Stimulated activated CD4-positive, alpha-beta T cell treated with anti-CD3 and anti-CD28 coated beads, Interleukin-12 subunit alpha, Interleukin-12 subunit beta, amount 100 ng/mL, for 24 hours (primary cell): ENCODE data around the gene IMPA2.
"Not testable (repeated sequence)": the region's sequence is repeated elsewhere in the genome, so short reads cannot be mapped to it uniquely, and the experiment has no call there.

Source experiments
- DNase-seq, 2 experiments: peaks; one replicate each; pipeline ENCODE4 v3.0.0-alpha.2; 2020; ENCODE audit warnings: low read depth in 2 of 2

IMPA2 gene

DNA sequence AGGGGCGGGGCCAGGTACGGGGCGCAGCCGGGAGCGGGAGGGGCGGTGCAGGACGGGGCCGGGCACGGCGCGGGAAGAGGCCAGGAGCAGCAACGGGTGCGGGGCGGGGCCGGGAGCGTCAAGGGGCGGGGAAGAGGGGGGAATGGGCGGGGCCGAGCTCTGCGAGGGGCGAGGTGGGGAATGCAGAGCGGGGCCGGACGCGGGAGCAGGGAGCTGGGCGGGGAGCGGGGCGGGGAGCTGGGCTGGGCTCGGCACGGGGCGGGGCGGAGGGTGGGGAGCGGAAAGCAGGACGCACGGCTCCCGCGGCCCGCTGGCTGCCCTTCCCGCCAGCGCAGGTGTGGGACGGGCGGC lies at the start of gene IMPA2:
IMPA2 (plus strand) TSS at position 316 of the 351 bp plus-strand sequence. CDS start 163 bp downstream, outside the sequence.
- no peak for DNase-seq

GRCh38 chr18:11932393-11932792 lies 48.9 kb upstream of the IMPA2 start:
- no peak for DNase-seq

- peak; percentile 48 to 73 for DNase-seq
Observed at GRCh38 chr18:11937874-11938478, 43.3 kb upstream of the IMPA2 start.

GRCh38 chr18:11940956-11941355 lies 40.4 kb upstream of the IMPA2 start:
- DNase-seq: no peak

DNA sequence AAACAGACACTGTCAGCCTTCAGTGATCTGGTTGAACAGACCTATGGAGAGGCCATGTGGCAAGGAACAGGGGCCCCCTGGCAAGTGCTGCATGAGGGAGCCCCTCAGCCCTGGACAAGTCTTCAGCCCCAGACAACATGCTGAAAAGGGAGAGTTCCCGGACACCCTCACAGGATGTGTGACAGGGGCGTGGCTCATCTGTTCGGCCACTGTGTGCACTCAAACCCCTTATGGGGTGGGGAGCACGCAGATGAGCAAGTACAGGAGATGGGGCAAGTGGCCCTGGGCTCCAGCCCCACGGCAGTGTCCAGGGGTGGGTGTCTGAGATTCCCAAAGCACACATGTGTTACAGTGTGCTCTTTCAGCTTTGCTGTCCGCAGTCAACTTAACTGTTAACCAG lies 37.8 kb upstream of the IMPA2 start:
- DNase-seq: no peak

GRCh38 chr18:11944252-11944651 lies 37.1 kb upstream of the IMPA2 start:
- no peak for DNase-seq

DNA sequence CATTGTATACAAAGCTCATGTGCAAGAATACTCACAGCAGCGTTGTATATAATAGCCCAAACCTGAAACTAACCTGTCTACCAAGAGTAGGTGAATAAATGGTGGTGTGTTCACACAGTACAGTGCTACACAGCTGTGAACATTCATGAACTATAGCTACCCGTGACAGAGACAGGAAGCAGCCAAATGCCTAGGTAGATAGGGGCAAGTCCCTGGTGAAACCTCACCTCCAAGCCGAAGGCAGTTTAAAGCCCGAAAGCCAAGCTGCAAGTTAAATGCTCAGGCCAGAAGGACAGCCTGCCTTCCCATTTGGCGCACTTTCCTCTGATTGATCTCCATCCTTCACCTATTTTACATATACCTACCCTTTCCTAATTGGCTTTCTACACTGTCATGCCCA lies 36.5 kb upstream of the IMPA2 start:
- no peak for DNase-seq

DNA sequence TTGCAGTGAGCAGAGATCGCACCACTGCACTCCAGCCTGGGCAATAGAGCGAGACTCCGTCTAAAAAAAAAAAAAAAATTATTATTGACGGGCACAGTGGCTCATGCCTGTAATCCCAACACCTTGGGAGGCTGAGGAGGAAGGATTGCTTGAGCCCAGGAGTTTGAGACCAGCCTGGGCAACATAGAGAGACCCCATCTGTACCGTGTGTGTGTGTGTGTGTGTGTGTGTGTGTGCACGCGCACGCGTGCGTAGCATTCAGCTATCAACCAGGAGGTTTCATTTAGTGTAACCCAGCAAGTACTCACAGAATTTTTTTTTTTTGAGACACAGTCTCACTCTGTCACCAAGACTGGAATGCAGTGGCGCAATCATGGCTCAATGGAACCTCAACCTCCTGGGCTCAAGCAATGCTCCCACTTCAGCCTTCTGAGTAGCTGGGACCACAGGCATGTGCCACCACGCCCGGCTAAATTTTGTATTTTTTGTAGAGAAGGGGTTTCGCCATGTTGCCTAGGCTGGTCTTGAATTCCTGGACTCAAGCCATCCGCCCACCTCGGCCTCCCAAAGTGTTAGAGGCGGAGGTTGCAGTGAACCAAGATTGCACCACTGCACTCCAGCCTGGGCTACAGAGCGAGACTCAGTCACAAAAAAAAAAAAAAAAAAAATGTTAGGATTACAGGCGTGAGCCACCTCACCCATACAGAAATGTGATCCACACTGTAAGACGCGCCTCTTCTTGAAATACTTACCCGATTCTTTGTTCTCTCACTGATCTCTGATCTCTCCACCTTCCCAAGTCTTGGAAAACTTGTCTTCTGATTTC lies 35.3 kb upstream of the IMPA2 start:
- DNase-seq: not testable (repeated sequence)

DNA sequence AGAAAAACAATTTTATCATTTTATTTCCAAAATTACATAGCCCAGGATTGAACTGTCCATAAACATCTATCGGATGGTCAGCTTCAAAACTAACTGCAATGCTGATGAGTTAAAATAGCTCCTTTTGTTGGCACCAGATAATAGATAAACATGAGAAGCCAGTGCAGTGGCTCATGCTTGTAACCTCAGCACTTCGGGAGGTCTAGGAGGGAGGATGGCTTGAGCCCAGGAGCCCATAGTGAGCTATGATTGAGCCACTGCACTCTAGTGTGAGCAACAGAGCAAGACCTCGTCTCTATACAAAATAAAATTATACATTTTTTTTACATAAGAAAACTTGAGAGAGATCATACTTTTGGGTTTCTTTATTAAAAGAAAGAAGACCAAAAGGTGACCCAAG lies 34.6 kb upstream of the IMPA2 start:
- no peak for DNase-seq

DNA sequence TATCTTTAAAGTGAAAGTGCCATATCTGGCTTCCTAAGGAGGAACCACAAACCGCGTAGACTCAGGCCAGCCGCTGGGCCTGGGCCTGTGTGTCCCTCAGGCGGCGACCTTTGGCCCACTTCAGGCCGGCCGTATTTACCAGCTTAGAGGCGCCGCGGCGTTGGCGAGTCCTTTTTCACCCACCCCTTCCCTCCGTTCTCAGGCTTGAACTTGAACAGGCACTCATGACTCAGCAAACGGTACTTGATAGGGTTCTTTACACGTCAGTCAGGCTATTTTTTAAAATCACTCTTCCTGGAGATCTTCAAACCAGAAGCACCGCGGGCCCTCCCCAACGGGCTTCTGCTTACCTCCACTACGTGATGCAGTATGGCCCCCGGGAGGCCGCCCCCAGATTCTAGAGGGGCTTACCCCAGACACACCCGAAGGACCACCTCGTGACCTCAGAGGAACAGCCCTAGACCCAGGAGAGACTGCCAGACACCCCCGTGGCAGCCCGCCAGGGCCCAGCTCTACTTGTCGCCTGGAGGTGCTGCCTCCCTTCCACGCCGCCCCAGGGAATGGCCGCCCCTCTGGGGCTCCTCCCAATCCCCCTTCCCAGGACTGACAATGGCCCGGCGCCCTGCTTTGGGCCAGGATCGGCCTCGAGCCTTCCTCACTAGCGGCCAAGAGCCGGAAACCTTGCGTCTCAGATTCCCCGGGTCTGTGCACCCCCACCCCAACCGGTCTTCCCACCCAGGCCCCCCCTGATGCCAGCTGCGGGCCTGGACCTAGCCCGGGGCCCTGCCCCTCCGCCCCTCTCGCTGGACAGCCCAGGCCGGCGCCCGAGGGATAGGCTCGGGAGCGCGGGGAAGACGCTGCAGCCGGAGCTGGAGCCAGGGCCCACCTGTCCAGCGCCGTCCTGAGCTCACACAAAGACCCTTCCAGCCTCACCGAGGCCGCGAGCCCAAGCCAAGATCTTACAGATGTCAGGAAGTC lies 33.8 kb upstream of the IMPA2 start:
- DNase-seq: peak; percentile 38 to 47

- no peak for DNase-seq
Observed at GRCh38 chr18:11948852-11949523, 32.3 kb upstream of the IMPA2 start.

DNA sequence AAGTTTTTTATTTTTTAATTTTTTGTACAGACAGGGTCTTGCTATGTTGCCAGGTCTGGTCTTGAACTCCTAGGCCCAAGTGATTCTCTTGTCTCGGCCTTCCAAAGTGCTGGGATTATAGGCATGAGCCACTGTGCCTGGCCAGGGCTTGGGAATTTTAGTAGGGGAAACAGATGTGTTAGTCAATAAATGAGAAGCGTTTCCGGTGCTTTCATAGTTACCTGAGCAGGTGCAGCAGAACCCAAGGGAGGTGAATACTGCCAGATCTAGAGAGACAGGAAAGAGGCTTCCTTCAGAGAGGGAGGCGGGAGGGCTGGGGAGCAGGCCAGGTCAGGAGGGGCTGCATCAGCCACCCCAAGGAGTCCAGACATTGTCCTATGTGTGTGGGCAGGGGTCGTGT lies 30.5 kb upstream of the IMPA2 start:
- no peak for DNase-seq

DNA sequence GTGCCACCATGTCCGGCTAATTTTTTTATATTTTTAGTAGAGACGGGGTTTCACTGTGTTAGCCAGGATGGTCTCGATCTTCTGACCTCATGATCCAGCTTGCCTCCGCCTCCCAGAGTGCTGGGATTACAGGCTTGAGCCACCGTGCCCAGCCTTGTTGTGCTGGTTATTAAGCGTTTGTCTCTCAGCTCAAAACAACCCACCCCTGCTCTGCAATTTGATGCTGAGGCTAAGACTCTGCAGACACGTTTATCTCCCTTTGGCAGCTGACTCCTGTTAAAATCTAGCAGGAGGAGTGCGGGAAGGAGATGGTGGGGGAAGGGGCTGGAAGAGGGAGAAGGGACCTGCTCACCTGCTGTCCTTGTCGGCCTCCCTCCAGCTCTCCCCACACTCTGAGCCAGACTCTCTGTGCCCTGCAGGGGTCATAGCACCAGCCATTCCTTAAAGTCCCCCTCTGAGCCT lies 29.9 kb upstream of the IMPA2 start:
- DNase-seq: no peak

DNA sequence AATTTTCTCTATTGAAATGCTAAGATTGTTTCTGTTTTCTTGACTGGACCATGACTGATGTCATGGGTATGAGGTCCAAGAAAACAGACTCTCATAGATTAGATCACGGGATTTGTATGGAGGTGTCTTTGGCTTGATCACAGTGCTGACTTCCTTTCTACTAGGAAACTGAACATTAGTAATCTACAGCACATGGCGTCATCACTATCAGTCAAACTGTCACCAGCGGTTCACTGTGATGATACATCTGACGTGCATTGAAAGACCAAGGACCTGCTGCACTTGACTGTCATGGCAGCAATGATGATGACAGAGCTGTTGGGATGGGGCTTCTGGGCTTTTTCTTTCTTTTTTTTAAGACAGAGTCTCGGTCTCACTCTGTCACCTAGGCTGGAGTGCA lies 28.2 kb upstream of the IMPA2 start:
- DNase-seq: no peak

- no peak for DNase-seq
Observed at GRCh38 chr18:11955239-11956029, 25.9 kb upstream of the IMPA2 start.

DNA sequence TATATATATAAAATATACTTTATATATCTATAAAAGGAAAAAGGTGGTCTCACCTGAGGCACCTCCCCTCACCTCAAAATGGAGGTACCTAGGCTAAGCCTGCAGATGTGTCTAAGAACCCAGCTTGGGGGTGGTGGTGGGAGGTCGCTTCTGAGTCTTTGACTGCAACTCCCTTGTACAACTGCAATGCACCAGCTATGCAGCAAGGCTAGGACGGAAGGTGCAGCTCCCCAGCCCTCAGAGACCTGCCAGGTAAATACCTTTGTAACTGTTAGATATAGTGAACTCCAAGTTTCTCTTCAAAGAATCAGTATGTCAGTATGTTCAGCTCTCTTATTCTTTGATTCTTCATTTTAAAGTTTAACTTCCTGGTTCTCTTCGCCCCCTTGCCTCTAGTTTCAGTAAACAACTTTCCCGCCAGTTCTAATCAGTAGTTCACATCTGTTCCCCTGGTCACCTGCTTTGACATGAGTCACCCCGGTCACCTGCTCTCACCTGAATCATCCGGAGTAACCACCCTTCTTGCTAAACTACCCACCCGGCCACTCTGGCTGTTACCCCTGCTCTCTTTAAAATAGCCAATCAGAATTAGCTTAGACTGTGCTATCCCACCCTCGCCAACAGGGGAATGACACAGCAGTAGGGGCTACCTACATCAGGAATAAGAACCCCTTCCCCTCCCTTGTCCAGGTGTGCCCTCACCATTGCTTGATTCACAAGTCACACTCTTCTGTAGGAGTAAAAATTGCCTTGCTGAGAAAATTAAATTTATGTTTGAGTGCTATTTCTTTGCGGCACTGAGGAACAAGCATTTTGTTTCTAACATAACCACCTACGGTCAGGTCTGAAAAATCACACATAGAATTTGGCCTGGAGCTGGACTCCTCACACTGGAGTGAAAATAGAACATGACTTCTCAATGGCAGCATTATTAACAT lies 24.7 kb upstream of the IMPA2 start:
- no peak for DNase-seq

DNA sequence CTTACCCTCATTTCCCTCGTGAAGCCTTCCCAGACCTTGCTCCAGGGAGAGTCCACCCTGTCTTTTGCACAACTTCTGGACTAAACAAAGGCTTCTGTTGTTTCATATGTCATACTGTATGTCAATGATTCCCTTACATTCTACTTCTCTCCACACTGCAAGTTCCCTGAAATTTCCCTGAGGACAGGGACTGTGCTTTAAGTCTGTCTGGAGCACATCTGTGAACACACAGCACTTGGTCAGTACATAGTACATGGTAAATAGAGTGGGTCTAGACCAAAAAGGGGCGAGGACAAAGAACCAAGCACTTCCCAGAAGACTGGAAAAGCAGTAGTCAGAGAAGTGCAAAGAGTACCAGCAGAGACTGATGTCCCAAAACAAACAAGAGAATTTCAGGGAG lies 23.7 kb upstream of the IMPA2 start:
- DNase-seq: no peak

- DNase-seq: not testable (repeated sequence)
Observed at GRCh38 chr18:11959651-11960050, 21.7 kb upstream of the IMPA2 start.

DNA sequence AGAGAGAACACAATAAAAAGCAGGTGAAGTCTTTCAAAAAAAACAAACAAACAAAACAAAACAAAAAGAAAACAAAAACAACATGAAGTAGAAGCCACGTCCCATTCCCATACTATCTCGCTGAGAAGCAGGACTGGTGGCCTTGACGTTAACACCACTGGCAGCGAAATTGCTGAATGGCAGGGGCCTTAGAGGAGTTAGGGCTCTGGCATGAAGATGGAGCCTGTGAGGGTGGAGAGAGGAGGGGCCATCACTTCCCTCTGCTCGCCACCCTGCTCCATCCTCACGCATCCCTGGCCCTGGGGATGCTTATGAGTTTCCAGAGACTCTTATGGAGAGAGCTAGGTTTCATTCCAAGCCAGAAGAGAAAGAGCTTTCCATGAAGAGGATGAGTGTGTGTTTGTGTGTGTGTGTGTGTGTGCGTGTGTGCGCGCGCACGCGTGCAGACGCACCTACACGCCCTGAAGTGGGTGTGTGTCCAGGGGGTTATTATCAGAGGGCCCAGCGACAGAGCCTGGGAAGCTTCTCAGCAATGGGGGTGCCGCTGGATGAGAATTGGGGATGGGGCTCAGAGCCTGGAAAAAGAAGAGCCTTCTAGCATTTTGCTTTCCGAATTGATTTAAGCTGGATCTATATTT lies 20.4 kb upstream of the IMPA2 start:
- DNase-seq: no peak
